C4-2B (cell line): ENCODE results near the gene PTPRR.

Experiments used
- ZFX ChIP-seq: fragments of 450-650 bp; IDR thresholded peaks from 2 replicates; pipeline ENCODE4 v1.6.1; 2017
- TF ChIP-seq, protein P1 (sequence below): fragments of 450-650 bp; conservative IDR thresholded peaks from 2 replicates; pipeline ENCODE4 v1.5.1; 2017; ENCODE audit warnings: mild to moderate bottlenecking

- TF ChIP-seq, protein P1, sequence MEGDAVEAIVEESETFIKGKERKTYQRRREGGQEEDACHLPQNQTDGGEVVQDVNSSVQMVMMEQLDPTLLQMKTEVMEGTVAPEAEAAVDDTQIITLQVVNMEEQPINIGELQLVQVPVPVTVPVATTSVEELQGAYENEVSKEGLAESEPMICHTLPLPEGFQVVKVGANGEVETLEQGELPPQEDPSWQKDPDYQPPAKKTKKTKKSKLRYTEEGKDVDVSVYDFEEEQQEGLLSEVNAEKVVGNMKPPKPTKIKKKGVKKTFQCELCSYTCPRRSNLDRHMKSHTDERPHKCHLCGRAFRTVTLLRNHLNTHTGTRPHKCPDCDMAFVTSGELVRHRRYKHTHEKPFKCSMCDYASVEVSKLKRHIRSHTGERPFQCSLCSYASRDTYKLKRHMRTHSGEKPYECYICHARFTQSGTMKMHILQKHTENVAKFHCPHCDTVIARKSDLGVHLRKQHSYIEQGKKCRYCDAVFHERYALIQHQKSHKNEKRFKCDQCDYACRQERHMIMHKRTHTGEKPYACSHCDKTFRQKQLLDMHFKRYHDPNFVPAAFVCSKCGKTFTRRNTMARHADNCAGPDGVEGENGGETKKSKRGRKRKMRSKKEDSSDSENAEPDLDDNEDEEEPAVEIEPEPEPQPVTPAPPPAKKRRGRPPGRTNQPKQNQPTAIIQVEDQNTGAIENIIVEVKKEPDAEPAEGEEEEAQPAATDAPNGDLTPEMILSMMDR: no peak
- no peak for TF ChIP-seq ZFX
Measured at GRCh38 chr12:70609203-70609602, 311.3 kb downstream of the PTPRR start.
